Liver (tissue), 9 donors: ENCODE data around the gene LPIN3. TPM values are rescaled to one million over a fixed set of nuclear protein-coding genes. Genes with fewer than 3 reads are reported as not detected.

Source experiments
- DNase-seq: peaks from one replicate; pipeline ENCODE4 v3.0.0-alpha.2; 2017; ENCODE audit warnings: low spot score
- H3K27ac ChIP-seq, 2 donors: one replicate each; pipeline ENCODE4 v1.7.0; 2013; ENCODE audit warnings: inconsistent platforms in 2 of 2, low read length in 2 of 2, control low read depth in 1 of 2, low read depth in 1 of 2, mild to moderate bottlenecking in 1 of 2
- H3K27me3 ChIP-seq, 4 donors: one replicate each; pipeline versions ENCODE4 v1.6.1 to v1.7.0; 2013; ENCODE audit warnings: low read length in 3 of 4, inconsistent platforms in 1 of 4, mild to moderate bottlenecking in 1 of 4, moderate library complexity in 1 of 4; ENCODE audit not compliant: control insufficient read depth in 4 of 4, insufficient read depth in 4 of 4
- H3K36me3 ChIP-seq, 4 donors: one replicate each; pipeline versions ENCODE4 v1.6.1 to v1.7.0; 2013; ENCODE audit warnings: low read length in 3 of 4, mild to moderate bottlenecking in 3 of 4, low read depth in 1 of 4, moderate library complexity in 1 of 4; ENCODE audit not compliant: control insufficient read depth in 4 of 4, insufficient read depth in 3 of 4
- H3K4me1 ChIP-seq, 4 donors: one replicate each; pipeline versions ENCODE4 v1.6.1 to v1.7.0; 2013; ENCODE audit warnings: low read length in 3 of 4, mild to moderate bottlenecking in 3 of 4, moderate library complexity in 1 of 4; ENCODE audit not compliant: control insufficient read depth in 4 of 4, insufficient read depth in 4 of 4
- H3K4me3 ChIP-seq, 3 donors: one replicate each; pipeline versions ENCODE4 v1.6.1 to v1.7.0; 2013; ENCODE audit warnings: low read length in 3 of 3, control low read depth in 1 of 3, low read depth in 1 of 3, mild to moderate bottlenecking in 1 of 3
- H3K9ac ChIP-seq, 2 donors: one replicate each; pipeline ENCODE4 v1.7.0; 2013; ENCODE audit warnings: low read length in 2 of 2, mild to moderate bottlenecking in 2 of 2, moderate library complexity in 2 of 2, control low read depth in 1 of 2, low read depth in 1 of 2
- H3K9me3 ChIP-seq, 4 donors: one replicate each; pipeline versions ENCODE4 v1.6.1 to v1.7.0; 2013; ENCODE audit warnings: low read length in 3 of 4; ENCODE audit not compliant: control insufficient read depth in 4 of 4
- ATF3 ChIP-seq: IDR thresholded peaks from 2 replicates; pipeline ENCODE4 v1.6.1; 2016; ENCODE audit warnings: antibody characterized with exemption
- CTCF ChIP-seq: fragments of 150-350 bp; IDR thresholded peaks from 2 replicates; pipeline ENCODE4 v1.5.1; 2017; ENCODE audit warnings: improper control_type of control experiment, low read depth, low read length; ENCODE audit not compliant: missing input control
- EGR1 ChIP-seq, 2 donors: IDR thresholded peaks; 2 replicates each; pipeline ENCODE4 v1.6.1; 2016 to 2018; ENCODE audit warnings: antibody characterized with exemption in 2 of 2, low read depth in 2 of 2
- FOXA1 ChIP-seq: IDR thresholded peaks from 2 replicates; pipeline ENCODE4 v1.6.1; 2016; ENCODE audit warnings: antibody characterized with exemption
- FOXA2 ChIP-seq: IDR thresholded peaks from 2 replicates; pipeline ENCODE4 v1.6.1; 2016; ENCODE audit warnings: antibody characterized with exemption
- GABPA ChIP-seq, 2 donors: IDR thresholded peaks in 1 of 2; conservative IDR thresholded peaks in 1 of 2; 2 replicates each; pipeline ENCODE4 v1.6.1; 2016; ENCODE audit warnings: antibody characterized with exemption in 2 of 2, mild to moderate bottlenecking in 1 of 2, moderate library complexity in 1 of 2
- HNF4A ChIP-seq, 2 donors: conservative IDR thresholded peaks; 2 replicates each; pipeline ENCODE4 v1.6.1; 2016; ENCODE audit warnings: antibody characterized with exemption in 2 of 2, mild to moderate bottlenecking in 2 of 2
- HNF4G ChIP-seq: IDR thresholded peaks from 2 replicates; pipeline ENCODE4 v1.6.1; 2016; ENCODE audit warnings: antibody characterized with exemption
- JUND ChIP-seq, 2 donors: IDR thresholded peaks; 2 replicates each; pipeline ENCODE4 v1.6.1; 2016; ENCODE audit warnings: antibody characterized with exemption in 2 of 2
- MAX ChIP-seq: IDR thresholded peaks from 2 replicates; pipeline ENCODE4 v1.6.1; 2016; ENCODE audit warnings: antibody characterized with exemption
- NR2F2 ChIP-seq: IDR thresholded peaks from 2 replicates; pipeline ENCODE4 v1.6.1; 2016; ENCODE audit warnings: antibody characterized with exemption
- RAD21 ChIP-seq, 2 donors: IDR thresholded peaks; 2 replicates each; pipeline ENCODE4 v1.6.1; 2016; ENCODE audit warnings: antibody characterized with exemption in 2 of 2, mild to moderate bottlenecking in 2 of 2
- REST ChIP-seq: IDR thresholded peaks from 2 replicates; pipeline ENCODE4 v1.6.1; 2016; ENCODE audit warnings: antibody characterized with exemption, mild to moderate bottlenecking
- RXRA ChIP-seq, 2 donors: IDR thresholded peaks; 2 replicates each; pipeline ENCODE4 v1.6.1; 2017 to 2018; ENCODE audit warnings: antibody characterized with exemption in 2 of 2, mild to moderate bottlenecking in 1 of 2
- SP1 ChIP-seq: IDR thresholded peaks from 2 replicates; pipeline ENCODE4 v1.6.1; 2018; ENCODE audit warnings: antibody characterized with exemption, mild to moderate bottlenecking
- TAF1 ChIP-seq: conservative IDR thresholded peaks from 2 replicates; pipeline ENCODE4 v1.6.1; 2016; ENCODE audit warnings: antibody characterized with exemption, mild to moderate bottlenecking
- YY1 ChIP-seq: IDR thresholded peaks from 2 replicates; pipeline ENCODE4 v1.6.1; 2016; ENCODE audit warnings: antibody characterized with exemption, mild to moderate bottlenecking
- ZBTB33 ChIP-seq: IDR thresholded peaks from 2 replicates; pipeline ENCODE4 v1.6.1; 2016; ENCODE audit warnings: antibody characterized with exemption
- WGBS: extraction: QIAGEN DNeasy Blood & Tissue Kit; methylation state at CpG from one replicate; pipeline ENCODE4 v1.1.7; 2013; 5-methylcytosine and 5-hydroxymethylcytosine counted together
- polyA plus RNA-seq, 2 donors: library from polyadenylated mRNA; stranded (reverse) in 1 of 2; unstranded in 1 of 2; fragments of 200-250 nt in 1 of 2; fragments of >200 nt in 1 of 2; fragmentation: Nextera tagmentation in 1 of 2; extraction: Ambion mirVana in 1 of 2; gene quantifications; one replicate each; pipeline versions ENCODE4 v1.2.1 to v1.2.3, GENCODE V29; 2013 to 2015
- total RNA-seq, 2 donors: library from RNA; depleted of rRNA; stranded (reverse); fragments of >200 nt; gene quantifications; one replicate each; pipeline ENCODE4 v1.2.3, GENCODE V29; 2014
- donor health status: healthy.
- donor health status: healthy.
- donor health status: healthy.
- donor health status: healthy.
- donor health status: healthy.

LPIN3 gene
- total and polyA plus RNA-seq, 4 donors, result 1.5 to 32.4 (median 13.4) TPM

GRCh38 chr20:41373931-41374920 lies 33.6 kb downstream of the LPIN3 start:
- peaks cover 0 to 2% (median 0%) of the 10 kb centered on the region in 4 donors for H3K27me3 ChIP-seq
- no peak overlapping the region for H3K4me3 ChIP-seq
- TF ChIP-seq ATF3, result no peak
- no peak for TF ChIP-seq SP1
- H3K9me3 ChIP-seq, result no peaks in the 10 kb centered on the region
- H3K4me1 ChIP-seq, result no peaks in the 10 kb centered on the region
- DNase-seq, result no peak
- H3K36me3 ChIP-seq, result no peaks in the 10 kb centered on the region
- H3K27ac ChIP-seq, result no peak overlapping the region
- no peak overlapping the region for H3K9ac ChIP-seq
- WGBS, result 85% methylated on average over 9 of the region's 9 CpGs

GRCh38 chr20:41375846-41376245 lies 35.2 kb downstream of the LPIN3 start:
- DNase-seq, result no peak
- Histone ChIP-seq H3K27ac (no peak overlapping the region), H3K27me3 (no peaks in the 10 kb centered on the region), H3K4me1 (no peaks in the 10 kb centered on the region), H3K36me3 (no peaks in the 10 kb centered on the region), H3K9ac (no peak overlapping the region), H3K4me3 (no peak overlapping the region), H3K9me3 (no peaks in the 10 kb centered on the region)
- 82% methylated on average over 9 of the region's 9 CpGs for WGBS
- TF ChIP-seq NR2F2 (no peak), TAF1 (no peak), GABPA (IDR thresholded peaks at IDR 0.05 in 1 of 2, conservative IDR thresholded peaks at IDR 0.05 in 1 of 2) (no peak), MAX (no peak), RXRA (IDR thresholded peaks at IDR 0.05) (no peak), REST (no peak), RAD21 (IDR thresholded peaks at IDR 0.05) (no peak), FOXA2 (no peak), EGR1 (IDR thresholded peaks at IDR 0.05; ENCODE audit: low read depth in 2 of 2) (no peak), ZBTB33 (no peak), SP1 (no peak), HNF4G (no peak), YY1 (no peak), ATF3 (no peak), JUND (IDR thresholded peaks at IDR 0.05) (no peak), CTCF (no peak), FOXA1 (no peak), HNF4A (conservative IDR thresholded peaks at IDR 0.05) (no peak)
